ENCODE data around the gene SAPCD1. TPM values are rescaled to one million over a fixed set of nuclear protein-coding genes. Genes with fewer than 3 reads are reported as not detected.

The SAPCD1 gene
- total RNA-seq, 1 donor = 0.90 TPM

DNA sequence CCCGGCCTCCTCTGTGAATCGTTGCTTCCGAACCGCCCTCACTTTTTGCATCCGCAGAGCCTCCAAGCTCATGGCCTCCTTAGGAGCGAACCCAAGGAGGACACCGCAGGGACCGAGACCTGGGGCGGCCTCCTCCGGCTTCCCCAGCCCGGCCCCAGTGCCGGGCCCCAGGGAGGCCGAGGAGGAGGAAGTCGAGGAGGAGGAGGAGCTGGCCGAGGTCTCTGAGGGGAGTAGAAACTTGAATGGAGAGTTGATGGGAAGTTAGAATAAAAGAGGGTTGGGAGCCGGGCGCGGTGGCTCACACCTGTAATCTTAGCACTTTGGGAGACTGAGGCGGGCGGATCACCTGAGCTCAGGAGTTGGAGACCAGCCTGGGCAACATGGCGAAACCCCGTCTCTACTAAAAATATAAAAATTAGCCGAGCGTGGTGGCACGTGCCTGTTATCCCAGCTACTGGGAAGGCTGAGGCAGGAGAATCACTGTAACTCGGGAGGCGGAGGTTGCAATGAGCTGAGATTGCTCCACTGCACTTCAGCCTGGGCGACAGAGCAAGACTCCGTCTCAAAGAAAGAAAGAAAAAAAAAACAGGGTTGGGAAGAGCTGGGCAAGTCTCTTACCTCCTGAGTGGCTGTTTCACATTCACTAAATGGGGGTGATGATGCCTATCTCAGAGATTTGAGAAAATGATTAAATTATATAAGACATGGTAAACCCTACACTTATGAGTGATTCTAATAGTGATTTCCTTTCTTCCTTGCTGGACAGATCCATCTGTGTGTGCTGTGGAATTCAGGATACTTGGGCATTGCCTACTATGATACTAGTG, 21.8 kb upstream of the SAPCD1 start:
- DNase-seq (ENCODE audit: low read depth) = no peak

DNA sequence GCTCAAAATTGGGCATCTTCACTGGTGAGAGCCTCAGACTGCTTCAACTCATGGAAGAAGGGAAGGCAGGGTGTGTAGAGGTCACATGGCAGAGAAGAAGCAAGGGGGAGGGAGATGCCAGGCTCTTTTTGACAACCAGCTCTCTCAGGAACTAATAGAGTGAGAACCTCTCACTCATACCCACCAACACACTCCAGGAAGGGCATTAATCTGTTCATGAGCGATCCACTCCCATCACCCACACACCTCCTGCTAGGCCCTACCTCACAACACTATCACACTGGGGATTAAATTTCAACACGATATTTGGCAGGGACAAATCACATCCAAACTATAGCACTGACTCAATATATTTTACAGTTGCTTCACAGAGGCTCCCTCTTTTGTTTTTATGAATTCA, 20.6 kb upstream of the SAPCD1 start:
- TF ChIP-seq, protein P1, sequence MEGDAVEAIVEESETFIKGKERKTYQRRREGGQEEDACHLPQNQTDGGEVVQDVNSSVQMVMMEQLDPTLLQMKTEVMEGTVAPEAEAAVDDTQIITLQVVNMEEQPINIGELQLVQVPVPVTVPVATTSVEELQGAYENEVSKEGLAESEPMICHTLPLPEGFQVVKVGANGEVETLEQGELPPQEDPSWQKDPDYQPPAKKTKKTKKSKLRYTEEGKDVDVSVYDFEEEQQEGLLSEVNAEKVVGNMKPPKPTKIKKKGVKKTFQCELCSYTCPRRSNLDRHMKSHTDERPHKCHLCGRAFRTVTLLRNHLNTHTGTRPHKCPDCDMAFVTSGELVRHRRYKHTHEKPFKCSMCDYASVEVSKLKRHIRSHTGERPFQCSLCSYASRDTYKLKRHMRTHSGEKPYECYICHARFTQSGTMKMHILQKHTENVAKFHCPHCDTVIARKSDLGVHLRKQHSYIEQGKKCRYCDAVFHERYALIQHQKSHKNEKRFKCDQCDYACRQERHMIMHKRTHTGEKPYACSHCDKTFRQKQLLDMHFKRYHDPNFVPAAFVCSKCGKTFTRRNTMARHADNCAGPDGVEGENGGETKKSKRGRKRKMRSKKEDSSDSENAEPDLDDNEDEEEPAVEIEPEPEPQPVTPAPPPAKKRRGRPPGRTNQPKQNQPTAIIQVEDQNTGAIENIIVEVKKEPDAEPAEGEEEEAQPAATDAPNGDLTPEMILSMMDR (IDR thresholded peaks at IDR 0.05; ENCODE audit: insufficient read depth, low read length) = no peak
- no peak overlapping the region for H3K4me3 ChIP-seq (ENCODE audit: low read depth, low read length)
- DNase-seq (ENCODE audit: low read depth) = no peak

More for the DNA sequence above, 21.8 kb upstream of the SAPCD1 start:
- H3K4me3 ChIP-seq (ENCODE audit: low read depth, low read length) = peak overlapping the region; percentile 90
- TF ChIP-seq, protein P1 (IDR thresholded peaks at IDR 0.05; ENCODE audit: insufficient read depth, low read length) = no peak

GRCh38 chr6:31742894-31743293, 19.6 kb upstream of the SAPCD1 start:
- no peak overlapping the region for H3K4me3 ChIP-seq (ENCODE audit: low read depth, low read length)
- DNase-seq (ENCODE audit: low read depth) = peak; percentile 22
- TF ChIP-seq, protein P1 (IDR thresholded peaks at IDR 0.05; ENCODE audit: insufficient read depth, low read length) = no peak

DNA sequence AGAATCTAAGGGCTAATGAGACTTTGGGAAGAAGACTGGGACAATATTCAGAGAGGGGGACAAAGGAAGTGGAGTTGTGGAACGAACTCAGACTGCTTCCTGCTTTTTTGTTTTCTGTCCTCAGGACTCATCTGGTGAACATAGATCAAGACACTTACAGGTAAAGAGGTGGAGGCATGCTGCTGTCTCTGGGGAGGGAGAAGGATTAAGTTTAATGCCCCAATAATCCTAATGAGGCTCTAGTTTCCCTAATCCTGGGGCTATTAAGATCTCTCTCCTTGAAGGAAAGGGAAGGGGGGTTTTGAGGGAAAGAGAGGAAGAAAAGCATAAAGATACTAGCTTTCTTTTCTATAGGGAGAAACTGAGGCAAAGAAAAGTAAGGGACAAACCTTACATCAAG, 18.0 kb upstream of the SAPCD1 start:
- H3K4me3 ChIP-seq (ENCODE audit: low read depth, low read length) = no peak overlapping the region
- no peak for DNase-seq (ENCODE audit: low read depth)
- TF ChIP-seq, protein P1 (IDR thresholded peaks at IDR 0.05; ENCODE audit: insufficient read depth, low read length) = no peak

DNA sequence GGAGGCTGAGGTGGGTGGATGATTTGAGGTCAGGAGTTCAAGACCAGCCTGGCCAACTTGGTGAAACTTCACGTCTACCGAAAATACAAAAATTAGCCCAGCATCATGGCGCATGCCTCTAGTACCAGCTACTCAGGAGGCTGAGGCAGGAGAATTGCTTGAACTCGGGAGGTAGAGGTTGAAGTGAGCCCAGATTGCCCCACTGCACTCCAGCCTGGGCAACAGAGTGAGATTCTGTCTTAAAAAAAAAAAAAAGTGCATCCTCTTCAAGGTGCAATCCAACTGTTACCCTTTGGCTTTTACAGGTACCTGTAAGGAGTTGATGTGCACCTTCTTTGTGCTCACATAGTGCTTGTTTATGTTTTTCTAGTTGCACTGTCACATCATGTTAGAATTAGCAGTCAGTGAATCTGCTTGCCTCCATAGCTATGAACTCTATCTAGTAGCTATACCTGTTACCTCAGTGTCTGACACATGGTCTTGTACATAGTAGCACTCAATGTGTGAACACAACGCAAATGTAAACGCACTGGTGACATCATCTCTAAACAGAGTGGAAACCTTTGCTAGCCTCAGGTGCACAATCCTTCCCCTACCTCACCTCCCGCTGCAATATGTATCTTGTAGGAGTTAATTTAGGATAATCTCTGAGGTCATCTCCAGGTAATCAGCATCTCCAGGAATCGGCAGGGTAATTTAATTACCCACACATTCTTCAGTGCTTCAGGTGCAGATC, 13.0 kb upstream of the SAPCD1 start:
- TF ChIP-seq, protein P1 (IDR thresholded peaks at IDR 0.05; ENCODE audit: insufficient read depth, low read length) = no peak
- DNase-seq (ENCODE audit: low read depth) = no peak
- H3K4me3 ChIP-seq (ENCODE audit: low read depth, low read length) = no peak overlapping the region

DNA sequence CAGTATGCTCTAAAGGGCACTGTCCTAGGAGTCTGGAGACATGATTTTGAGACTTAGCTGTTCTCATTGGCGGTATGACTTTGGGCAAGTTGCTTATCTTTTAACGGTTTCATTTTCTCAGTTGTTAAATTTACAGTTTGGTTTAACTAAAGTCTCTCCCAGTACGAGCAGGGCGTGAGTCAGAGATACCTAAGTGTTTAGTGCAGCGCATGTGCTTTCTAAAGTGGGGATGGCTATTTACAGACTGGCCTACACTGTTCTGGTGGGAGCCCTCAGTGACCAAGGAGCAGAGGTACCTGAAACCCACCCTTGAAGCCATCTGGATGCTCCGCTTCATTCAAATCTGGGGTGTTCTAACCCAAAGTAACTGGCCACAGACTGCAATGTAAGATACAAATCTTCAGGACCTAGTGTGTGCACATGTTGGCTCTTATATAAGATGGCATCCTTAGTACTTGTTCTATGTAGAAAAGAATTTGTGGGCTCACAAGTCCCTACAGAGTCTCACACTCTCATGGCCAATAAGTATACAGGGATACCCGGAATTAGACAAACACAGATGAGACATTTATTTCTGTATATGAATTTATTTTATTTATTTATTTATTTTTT, 11.9 kb upstream of the SAPCD1 start:
- H3K4me3 ChIP-seq (ENCODE audit: low read depth, low read length) = no peak overlapping the region
- DNase-seq (ENCODE audit: low read depth) = no peak
- TF ChIP-seq, protein P1 (IDR thresholded peaks at IDR 0.05; ENCODE audit: insufficient read depth, low read length) = no peak
